Metanephros (tissue), 1 donor: ENCODE data around the gene ZDHHC17. TPM values are rescaled to one million over a fixed set of nuclear protein-coding genes. Genes with fewer than 3 reads are reported as not detected.

Experiments used
- total RNA-seq: library from RNA; depleted of rRNA; stranded (reverse); fragments of >200 nt; gene quantifications from one replicate; pipeline ENCODE4 v1.2.3, GENCODE V29; 2014

Gene ZDHHC17
- total RNA-seq: 97.5 TPM

DNA sequence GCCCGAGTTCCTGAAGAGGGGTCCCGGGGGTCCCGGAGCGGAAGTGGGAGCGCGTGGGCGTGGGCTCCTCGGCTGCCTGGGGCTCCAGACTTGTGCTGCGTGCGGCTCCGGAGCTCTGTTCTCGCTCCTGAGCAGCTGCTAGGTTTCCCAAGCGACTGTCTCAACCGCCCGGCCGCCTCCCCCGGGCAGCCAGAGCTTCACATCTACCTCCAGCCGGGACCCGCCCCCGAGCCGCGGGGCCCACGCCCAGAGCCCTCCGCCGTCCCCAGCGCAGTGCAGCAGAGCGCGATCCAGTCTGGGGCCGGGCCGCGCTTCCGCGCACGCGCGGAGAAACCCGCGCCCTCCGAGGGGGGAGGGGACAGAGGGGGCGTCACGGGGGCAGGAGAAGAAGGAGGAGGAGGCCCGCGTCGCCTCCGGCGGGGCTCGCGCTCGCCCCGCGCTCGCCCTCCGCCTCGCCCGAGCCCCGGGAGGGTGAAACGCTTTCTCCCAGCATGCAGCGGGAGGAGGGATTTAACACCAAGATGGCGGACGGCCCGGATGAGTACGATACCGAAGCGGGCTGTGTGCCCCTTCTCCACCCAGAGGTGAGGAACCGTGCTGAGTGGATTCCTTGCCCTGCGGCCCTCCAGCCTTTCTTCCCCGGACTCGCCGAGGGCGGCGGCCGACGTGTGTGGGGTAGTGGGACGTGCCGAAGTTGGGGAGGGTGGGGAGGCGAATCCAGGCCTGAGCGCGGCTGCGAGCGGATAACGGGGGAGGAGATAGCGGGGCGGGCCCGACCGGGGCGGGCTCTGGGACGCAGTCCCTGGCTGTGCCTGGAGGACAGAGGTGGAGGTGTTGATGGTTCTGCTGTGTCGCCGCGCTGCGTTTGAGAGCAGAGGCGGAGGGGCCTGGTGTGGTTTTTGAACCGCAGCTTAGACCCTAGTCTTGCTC, at the start of gene ZDHHC17:
ZDHHC17 (plus strand) TSS at position 370 of the 930 bp plus-strand sequence; CDS start at position 492, 122 bp downstream.

GRCh38 chr12:76878899-76879709, 115.2 kb downstream of the ZDHHC17 start, which contains the start of gene CSRP2:
CSRP2 (minus strand) TSS chr12:76879019; CDS start chr12:76866260, 12,759 bp downstream.

Other genes starting within 250 kb of the ZDHHC17 start
- 108 TPM for gene OSBPL8, start 204.3 kb upstream of the ZDHHC17 start, total RNA-seq
- 55.2 TPM for gene CSRP2, start 114.9 kb downstream of the ZDHHC17 start, total RNA-seq